Hindlimb muscle (tissue), 1 donor: ENCODE results near the gene PCDH17. TPM values are rescaled to one million over a fixed set of nuclear protein-coding genes. Genes with fewer than 3 reads are reported as not detected.
A peak's percentile ranks its signal among the peaks of the same experiment; 100 is the strongest.

Experiments used
- DNase-seq: peaks from one replicate; pipeline ENCODE4 v3.0.0-alpha.2; 2013
- polyA plus RNA-seq: library from polyadenylated mRNA; unstranded; fragments of 120-200 nt; gene quantifications from one replicate; pipeline ENCODE4 v1.2.1, GENCODE V29; 2013; ENCODE audit not compliant: insufficient read length

PCDH17 gene, protein sequence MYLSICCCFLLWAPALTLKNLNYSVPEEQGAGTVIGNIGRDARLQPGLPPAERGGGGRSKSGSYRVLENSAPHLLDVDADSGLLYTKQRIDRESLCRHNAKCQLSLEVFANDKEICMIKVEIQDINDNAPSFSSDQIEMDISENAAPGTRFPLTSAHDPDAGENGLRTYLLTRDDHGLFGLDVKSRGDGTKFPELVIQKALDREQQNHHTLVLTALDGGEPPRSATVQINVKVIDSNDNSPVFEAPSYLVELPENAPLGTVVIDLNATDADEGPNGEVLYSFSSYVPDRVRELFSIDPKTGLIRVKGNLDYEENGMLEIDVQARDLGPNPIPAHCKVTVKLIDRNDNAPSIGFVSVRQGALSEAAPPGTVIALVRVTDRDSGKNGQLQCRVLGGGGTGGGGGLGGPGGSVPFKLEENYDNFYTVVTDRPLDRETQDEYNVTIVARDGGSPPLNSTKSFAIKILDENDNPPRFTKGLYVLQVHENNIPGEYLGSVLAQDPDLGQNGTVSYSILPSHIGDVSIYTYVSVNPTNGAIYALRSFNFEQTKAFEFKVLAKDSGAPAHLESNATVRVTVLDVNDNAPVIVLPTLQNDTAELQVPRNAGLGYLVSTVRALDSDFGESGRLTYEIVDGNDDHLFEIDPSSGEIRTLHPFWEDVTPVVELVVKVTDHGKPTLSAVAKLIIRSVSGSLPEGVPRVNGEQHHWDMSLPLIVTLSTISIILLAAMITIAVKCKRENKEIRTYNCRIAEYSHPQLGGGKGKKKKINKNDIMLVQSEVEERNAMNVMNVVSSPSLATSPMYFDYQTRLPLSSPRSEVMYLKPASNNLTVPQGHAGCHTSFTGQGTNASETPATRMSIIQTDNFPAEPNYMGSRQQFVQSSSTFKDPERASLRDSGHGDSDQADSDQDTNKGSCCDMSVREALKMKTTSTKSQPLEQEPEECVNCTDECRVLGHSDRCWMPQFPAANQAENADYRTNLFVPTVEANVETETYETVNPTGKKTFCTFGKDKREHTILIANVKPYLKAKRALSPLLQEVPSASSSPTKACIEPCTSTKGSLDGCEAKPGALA (N-terminal part only)
- polyA plus RNA-seq = 6.1 TPM

DNA sequence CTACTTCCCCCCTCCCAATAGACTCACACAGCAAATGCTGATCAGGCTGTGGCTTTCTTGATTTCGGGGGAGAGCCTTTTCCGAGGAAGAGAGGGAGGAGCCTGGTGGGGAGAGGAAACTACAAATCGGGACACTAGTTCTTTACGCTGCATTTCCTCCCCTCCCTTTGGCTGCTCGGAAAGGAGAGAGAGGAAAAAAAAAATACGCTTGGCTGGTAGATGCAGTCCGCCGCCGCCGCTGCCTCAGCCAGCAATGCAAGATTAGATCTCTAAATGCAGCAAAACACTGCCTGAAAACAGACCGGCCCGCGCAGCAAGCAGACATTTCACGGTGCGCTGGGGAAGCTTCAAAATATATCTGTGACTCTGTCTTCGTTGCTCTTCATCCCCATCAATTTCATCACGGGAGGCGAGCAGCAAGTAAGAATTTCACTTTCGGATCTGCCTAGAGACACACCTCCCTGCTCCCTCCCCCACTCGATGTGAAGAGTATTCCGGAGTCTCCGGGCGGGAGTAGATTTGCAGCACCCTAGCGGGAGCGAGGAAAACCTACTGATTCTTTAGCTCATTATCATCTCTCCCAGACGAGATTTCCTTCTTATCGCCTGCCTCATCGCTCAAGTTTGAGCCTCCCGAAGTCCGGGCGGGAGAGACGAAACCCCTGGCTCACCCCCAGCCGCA, at the start of gene PCDH17:
Gene PCDH17 (plus strand): TSS at position 149 of the 680 bp plus-strand sequence. CDS start 803 bp downstream, outside the sequence.
- DNase-seq = peak; percentile 81

DNA sequence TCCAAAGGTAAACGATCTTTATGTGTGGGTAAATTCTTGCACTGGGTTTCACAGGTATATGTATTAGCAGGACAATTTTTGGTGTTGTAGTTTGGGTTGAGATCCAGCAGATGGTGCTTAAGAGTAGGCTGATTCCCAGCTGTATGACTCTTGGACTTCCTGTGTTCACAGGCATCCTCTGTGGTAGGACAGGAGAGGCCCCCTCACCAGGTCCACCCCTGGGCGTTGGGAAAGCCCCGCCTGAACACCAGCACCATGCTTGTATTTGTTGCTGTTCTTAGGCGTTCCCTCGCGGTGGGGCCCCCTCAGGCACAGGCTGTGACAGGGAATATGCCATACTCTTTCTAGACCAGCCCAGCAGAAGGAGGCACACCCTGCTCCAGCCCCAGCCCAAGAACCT, 49.5 kb upstream of the PCDH17 start:
- no peak for DNase-seq

DNA sequence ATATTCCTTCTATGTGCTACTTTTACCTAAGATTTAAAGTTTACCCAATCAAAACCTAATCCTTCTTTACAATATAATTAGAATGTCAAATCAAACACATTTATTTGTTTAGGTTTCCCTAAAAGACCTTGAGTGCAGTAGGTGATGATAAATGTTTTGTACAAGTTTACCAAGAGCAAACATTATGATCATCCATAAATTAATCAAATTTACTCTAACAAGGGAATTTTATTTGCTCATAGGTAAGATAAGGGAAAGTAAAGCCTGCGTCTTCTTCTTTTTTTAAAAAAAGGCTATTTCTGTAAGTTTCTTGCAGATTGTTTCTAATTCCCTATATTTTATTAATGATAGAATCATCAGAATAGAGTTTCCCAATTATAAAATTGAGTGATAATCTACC, 48.0 kb upstream of the PCDH17 start:
- no peak for DNase-seq

GRCh38 chr13:57588639-57589038, 42.9 kb upstream of the PCDH17 start:
- no peak for DNase-seq

- DNase-seq = no peak
Observed at GRCh38 chr13:57595775-57596174, 35.8 kb upstream of the PCDH17 start.

DNA sequence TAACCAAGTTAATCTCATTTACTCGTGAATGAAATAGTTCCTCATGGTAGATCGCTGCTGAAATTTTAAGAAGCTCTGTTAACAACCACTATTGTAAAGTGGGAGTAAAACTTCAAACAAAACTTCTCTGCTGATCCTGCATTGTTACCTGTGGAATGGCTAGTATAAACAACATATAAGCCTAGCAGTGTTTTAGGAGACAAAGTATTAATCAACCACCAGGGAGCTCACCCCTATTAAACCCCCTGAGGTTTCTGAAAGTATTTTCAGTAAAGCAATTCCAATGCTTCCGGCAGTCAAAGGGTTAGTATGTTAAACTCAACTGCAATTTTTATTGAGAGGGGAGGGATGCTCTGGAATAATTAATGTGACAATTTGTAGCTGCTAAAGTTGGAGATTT, 30.0 kb upstream of the PCDH17 start:
- DNase-seq = no peak

DNA sequence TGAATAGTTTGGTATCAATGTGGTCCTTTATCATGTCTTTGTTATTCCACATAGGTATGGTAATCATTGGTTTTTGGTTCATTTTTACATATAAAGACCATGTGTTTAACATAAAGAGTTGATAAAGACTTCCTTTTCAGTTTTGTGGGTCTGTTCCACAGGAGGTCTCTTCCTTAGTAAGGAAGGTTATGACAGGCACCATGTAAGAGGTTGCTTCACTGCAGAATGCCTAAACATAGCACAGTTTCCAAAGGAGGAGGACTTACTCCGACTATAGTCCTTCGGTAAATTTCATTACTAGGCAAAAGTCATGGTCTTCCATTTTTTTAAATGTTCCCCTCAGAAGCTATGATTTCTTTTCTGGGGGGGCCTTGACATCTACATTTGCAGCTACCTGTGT, 27.1 kb upstream of the PCDH17 start:
- DNase-seq = no peak

- no peak for DNase-seq
Observed at GRCh38 chr13:57611969-57612368, 19.6 kb upstream of the PCDH17 start.

DNA sequence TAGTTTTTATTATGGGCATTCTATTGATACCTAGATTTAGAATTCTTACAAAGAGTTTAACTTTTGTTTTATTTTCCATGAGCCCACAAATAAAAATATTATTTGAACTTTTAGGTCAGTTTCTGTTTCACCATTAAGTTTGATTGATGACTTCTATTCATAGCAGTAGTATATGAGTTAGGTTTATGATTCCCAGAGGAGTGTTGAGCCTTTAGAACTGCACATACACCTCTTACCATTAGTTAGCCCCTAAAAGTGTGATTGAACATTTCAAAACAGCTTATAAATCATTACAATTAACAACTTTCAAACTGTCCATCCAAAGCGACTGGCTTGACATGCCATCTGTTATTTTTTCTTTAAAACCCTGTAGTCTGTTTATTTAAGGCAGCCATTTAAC, 19.0 kb upstream of the PCDH17 start:
- no peak for DNase-seq

- DNase-seq = no peak
Observed at GRCh38 chr13:57624565-57625435, 6.7 kb upstream of the PCDH17 start.

DNA sequence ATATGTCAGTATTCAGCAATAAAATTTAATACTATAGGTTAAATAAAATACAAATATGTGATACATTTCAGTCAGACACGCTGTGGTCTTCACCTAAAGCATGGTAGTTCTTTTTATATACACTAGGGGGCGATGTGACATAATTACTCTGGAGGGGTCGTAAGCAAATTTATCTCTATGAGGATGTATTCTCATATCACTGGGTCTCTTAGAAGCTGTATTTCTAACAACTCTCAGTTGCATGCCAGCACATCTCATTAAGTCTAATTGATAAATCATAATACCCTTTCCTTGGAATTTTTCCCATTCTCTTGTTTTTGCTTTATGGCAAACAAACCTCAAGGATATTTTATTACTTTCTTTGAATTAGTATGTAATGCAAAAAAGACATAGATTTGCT, 3.9 kb upstream of the PCDH17 start:
- DNase-seq = no peak

- peak; percentile 47 for DNase-seq
Observed at GRCh38 chr13:57629391-57629804, 2.1 kb upstream of the PCDH17 start.

DNA sequence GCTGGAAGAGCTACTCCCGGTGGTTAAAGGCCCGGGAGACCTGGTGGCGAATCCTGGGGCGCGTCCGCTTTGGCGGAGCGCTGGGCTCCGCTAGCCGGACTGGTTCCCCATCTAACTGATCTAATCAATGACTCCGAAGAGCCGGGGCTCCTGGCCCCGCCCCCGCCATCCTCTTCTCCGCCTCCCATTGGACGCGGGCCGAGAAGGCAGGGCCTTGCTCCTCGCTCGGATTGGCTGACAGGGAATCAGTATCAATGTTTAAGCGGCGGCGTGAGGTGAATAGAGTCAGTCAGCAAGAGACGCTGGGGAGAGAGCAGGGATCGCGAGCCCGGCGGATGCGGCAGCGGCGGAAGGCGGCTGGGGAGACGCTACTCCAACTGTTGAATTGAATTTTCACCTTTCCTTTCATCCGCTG, 1.7 kb upstream of the PCDH17 start:
- peak; percentile 95 for DNase-seq

DNA sequence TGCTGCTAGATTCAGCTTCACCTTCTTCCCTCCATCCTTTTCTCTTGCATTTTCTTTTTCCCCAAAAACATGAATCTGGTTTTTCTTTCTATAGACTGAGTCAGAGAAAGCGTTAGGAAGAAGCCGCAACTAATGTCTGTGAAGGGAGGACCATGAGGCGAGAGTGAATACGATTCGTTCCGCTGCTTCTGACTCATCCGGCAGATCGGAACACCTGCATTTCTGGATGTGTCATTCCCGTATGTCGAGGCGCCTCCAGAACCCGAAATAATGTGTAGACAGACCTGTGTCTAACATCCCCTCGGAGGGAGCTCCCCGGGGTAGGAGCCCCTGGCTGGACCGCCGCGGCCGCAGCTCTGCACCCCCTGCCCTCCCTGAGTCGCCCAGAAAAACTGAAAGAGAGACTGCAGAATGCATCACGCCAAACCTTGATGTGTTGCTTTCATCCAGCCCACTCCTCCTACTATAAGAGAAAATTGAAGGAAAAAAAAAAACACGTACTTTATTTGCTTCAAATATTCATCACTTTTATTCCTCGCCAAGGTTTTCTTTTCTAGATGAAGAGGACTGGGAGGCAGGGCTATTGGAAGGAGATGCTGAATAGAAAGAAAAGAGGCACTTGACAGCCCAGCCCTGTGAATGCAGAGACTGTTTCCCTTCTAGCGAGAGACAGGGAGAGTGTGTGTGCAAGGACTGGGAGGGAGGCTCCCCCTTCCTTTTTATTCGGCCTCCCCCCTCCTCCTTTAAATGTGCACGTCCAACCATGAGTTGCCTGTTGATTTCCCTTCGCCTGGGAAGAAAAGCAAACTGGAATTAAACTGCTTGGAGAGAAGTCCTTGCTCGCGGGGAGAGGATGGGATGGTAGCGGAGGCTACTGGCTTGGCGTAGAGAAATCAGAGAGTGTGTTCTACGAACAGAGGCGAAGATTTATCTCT, 616 bp upstream of the PCDH17 start:
- peak; percentile 57 for DNase-seq

GRCh38 chr13:57632276-57633140, 964 bp downstream of the PCDH17 start:
- DNase-seq = peak; percentile 56

- peak; percentile 85 for DNase-seq
Observed at GRCh38 chr13:57633141-57633949, 1.8 kb downstream of the PCDH17 start.

DNA sequence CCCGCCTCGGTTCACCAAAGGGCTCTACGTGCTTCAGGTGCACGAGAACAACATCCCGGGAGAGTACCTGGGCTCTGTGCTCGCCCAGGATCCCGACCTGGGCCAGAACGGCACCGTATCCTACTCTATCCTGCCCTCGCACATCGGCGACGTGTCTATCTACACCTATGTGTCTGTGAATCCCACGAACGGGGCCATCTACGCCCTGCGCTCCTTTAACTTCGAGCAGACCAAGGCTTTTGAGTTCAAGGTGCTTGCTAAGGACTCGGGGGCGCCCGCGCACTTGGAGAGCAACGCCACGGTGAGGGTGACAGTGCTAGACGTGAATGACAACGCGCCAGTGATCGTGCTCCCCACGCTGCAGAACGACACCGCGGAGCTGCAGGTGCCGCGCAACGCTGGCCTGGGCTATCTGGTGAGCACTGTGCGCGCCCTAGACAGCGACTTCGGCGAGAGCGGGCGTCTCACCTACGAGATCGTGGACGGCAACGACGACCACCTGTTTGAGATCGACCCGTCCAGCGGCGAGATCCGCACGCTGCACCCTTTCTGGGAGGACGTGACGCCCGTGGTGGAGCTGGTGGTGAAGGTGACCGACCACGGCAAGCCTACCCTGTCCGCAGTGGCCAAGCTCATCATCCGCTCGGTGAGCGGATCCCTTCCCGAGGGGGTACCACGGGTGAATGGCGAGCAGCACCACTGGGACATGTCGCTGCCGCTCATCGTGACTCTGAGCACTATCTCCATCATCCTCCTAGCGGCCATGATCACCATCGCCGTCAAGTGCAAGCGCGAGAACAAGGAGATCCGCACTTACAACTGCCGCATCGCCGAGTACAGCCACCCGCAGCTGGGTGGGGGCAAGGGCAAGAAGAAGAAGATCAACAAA, 2.6 kb downstream of the PCDH17 start:
- no peak for DNase-seq
